SK-N-MC (cell line): ENCODE measurements around the gene RSU1.

ENCODE experiments used
- DNase-seq: peaks from one replicate; pipeline ENCODE4 v3.0.0-alpha.2; 2011; ENCODE audit warnings: low read depth, low spot score
- H3K27ac ChIP-seq: fragments of 200-600 bp; sonication (generic); 2 replicates; pipeline ENCODE4 v1.5.1; 2016; ENCODE audit warnings: mixed run types
- H3K36me3 ChIP-seq: fragments of 200-600 bp; sonication (generic); 2 replicates; pipeline ENCODE4 v1.6.1; 2017; ENCODE audit warnings: antibody characterized with exemption, low read length, mixed read lengths; ENCODE audit not compliant: insufficient read depth
- H3K4me3 ChIP-seq: fragments of 200-600 bp; sonication (generic); 2 replicates; pipeline ENCODE4 v1.5.1; 2016
- H3K9ac ChIP-seq: fragments of 200-600 bp; sonication (generic); 2 replicates; pipeline ENCODE4 v1.8.0; 2017; ENCODE audit warnings: mixed run types, mixed read lengths; ENCODE audit not compliant: insufficient read length
- H3K9me3 ChIP-seq: fragments of 200-600 bp; sonication (generic); 2 replicates; pipeline ENCODE4 v1.6.1; 2017; ENCODE audit warnings: low read depth, mild to moderate bottlenecking, antibody characterized with exemption, low read length, moderate library complexity, mixed read lengths
- EZH2 ChIP-seq: fragments of 200-600 bp; sonication (generic); IDR thresholded peaks from one replicate; pipeline ENCODE4 v1.6.1; 2017; ENCODE audit warnings: antibody characterized with exemption
- FOXP2 ChIP-seq: optimal IDR thresholded peaks from 2 replicates; pipeline ENCODE3; 2011; ENCODE audit warnings: mild to moderate bottlenecking, moderate library complexity; ENCODE audit not compliant: insufficient read depth; ENCODE audit errors: extremely low read length, control extremely low read depth
- POLR2AphosphoS5 ChIP-seq: IDR thresholded peaks from 2 replicates; pipeline ENCODE4 v1.6.1; 2012; ENCODE audit warnings: mild to moderate bottlenecking, low read depth, low read length, borderline replicate concordance

The RSU1 gene

GRCh38 chr10:16698461-16698860 is 118.8 kb downstream of the RSU1 start:
- Histone ChIP-seq H3K9me3 (no peaks in the 10 kb centered on the region), H3K27ac (no peak overlapping the region), H3K4me3 (no peak overlapping the region), H3K36me3 (no peaks in the 10 kb centered on the region), H3K9ac (no peak overlapping the region)
- DNase-seq, result no peak
- TF ChIP-seq FOXP2 (no peak), EZH2 (no peak), POLR2AphosphoS5 (no peak)

DNA sequence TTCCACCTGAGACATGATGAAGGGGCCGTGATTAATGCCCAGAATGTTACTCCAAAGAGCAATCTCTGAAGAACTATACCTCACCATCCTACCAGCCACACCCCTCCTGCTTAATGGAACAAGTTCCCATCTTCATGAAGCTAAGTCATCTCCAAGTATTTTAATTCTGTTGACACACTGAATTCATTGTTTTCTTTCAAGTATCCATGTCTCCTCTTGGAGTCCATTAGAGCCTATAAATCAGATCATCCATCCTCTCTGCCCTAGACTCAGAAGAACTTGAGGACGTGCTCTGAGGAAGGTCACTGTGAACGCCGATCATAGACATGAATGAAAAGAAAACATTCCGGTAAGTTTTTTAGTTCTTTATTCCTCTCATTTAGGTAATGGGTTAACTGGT is 126.8 kb downstream of the RSU1 start:
- Histone ChIP-seq H3K9ac (no peak overlapping the region), H3K27ac (no peak overlapping the region), H3K4me3 (no peak overlapping the region), H3K9me3 (no peaks in the 10 kb centered on the region), H3K36me3 (no peaks in the 10 kb centered on the region)
- DNase-seq, result no peak
- TF ChIP-seq FOXP2 (no peak), EZH2 (no peak), POLR2AphosphoS5 (no peak)

GRCh38 chr10:16689696-16690095 is 127.5 kb downstream of the RSU1 start:
- no peak for DNase-seq
- Histone ChIP-seq H3K9ac (no peak overlapping the region), H3K4me3 (no peak overlapping the region), H3K36me3 (no peaks in the 10 kb centered on the region), H3K9me3 (no peaks in the 10 kb centered on the region), H3K27ac (no peak overlapping the region)
- no peak for TF ChIP-seq POLR2AphosphoS5

GRCh38 chr10:16689227-16689626 is 128.0 kb downstream of the RSU1 start:
- no peak for DNase-seq
- no peaks in the 10 kb centered on the region for H3K36me3 ChIP-seq
- TF ChIP-seq EZH2 (no peak), POLR2AphosphoS5 (no peak), FOXP2 (no peak)
- no peak overlapping the region for H3K27ac ChIP-seq
- no peak overlapping the region for H3K9ac ChIP-seq
- H3K4me3 ChIP-seq, result no peak overlapping the region
- no peaks in the 10 kb centered on the region for H3K9me3 ChIP-seq

DNA sequence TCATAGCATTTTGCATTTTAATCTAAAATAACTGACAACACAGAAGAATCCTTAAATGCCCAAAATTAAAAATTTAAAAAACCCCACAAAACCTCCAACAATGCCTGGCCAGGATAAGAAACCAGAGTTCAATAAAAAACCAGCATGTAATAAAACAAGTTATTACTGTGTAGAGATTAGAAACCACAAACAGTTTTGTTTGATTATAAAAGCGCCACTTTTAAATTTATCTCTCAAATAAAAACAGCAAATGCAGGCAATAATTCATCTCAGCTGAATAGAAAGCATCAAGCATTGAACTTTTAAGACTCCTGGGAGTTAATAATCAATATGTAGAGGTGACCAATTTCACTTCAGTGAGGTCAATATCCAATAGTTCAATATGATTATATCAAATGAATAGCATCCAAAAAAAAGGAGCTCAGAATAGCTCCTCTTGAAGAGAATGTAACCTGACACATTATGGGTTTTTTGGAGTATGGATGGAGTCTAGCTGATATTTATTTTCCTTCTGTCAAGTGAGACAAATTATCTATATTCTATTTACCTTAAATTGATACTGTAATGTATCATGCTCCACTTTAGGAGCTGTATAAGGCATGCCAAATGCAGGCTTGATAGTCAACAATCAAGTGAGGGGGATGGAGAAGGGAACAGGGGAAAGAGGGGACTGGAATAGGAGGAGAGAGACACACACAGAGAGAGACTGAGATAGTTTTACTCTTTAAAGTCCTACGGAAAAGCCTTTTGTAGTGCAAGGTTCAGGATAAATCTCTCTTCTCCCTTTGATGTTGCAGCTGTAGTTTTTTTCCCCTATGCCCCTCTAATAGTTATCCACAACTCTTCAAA is 130.9 kb downstream of the RSU1 start:
- Histone ChIP-seq H3K9me3 (no peaks in the 10 kb centered on the region), H3K27ac (no peak overlapping the region), H3K9ac (no peak overlapping the region), H3K4me3 (no peak overlapping the region), H3K36me3 (no peaks in the 10 kb centered on the region)
- no peak for DNase-seq
- TF ChIP-seq FOXP2 (no peak), EZH2 (no peak), POLR2AphosphoS5 (no peak)

DNA sequence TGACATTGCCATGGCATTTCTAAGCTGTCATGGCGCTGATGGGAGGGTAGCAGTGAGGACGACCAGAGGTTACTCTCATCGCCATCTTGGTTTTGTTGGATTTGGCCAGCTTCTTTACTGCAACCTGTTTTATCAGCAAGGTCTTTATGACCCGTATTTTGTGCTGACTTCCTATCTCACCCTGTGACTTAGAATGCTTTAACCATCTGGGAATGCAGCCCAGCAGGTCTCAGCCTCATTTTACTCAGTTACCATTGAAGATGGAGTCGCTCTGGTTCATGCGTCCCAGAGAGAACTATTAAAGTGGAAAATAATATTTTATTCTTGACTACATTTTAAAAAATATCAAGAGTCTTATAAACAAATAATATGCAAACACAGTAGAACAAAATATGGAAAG is 131.7 kb downstream of the RSU1 start:
- Histone ChIP-seq H3K4me3 (no peak overlapping the region), H3K27ac (no peak overlapping the region), H3K9ac (no peak overlapping the region), H3K36me3 (no peaks in the 10 kb centered on the region), H3K9me3 (no peaks in the 10 kb centered on the region)
- DNase-seq, result no peak
- no peak for TF ChIP-seq POLR2AphosphoS5
- TF ChIP-seq EZH2, result no peak
- TF ChIP-seq FOXP2, result no peak

DNA sequence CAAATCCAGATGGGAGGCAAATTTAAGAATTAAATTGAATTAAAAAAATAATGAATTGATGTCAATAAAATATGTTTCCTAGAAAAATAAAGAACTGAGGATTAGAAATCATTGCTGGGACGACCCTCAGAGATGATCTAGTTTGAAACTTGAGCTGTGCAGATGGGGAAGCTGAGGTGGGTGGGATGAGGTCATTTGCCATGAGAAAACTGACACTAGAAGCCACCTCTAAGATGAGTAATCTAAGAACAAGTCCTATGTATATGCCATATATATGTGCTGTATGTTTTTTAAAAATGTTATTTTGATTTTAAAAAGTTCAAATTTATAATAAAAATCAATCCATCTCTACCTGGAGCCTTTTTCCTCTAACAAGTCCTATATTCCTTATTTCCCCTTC is 135.7 kb downstream of the RSU1 start:
- Histone ChIP-seq H3K36me3 (no peaks in the 10 kb centered on the region), H3K4me3 (no peak overlapping the region), H3K9me3 (no peaks in the 10 kb centered on the region), H3K9ac (no peak overlapping the region), H3K27ac (no peak overlapping the region)
- TF ChIP-seq FOXP2, result no peak
- no peak for TF ChIP-seq POLR2AphosphoS5
- no peak for TF ChIP-seq EZH2
- DNase-seq, result no peak

DNA sequence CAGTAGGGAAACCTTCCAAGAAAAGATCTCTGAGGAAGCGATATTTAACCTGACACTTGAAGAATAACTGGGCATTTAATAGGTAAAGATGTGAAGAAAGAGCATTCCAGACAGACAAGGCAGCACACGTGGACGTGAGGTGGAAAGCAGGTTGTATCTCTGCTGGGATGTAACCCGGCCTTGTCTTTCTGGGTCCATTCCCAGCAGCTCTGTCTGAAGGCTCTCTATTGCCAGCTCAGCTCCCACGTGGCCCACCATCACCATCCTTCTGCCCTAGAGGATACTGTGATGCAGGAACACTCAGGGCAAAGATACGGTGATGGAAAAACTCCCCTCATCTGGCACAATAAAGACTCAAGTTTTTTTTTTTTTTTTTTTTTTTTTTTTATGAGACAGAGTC is 137.7 kb downstream of the RSU1 start:
- Histone ChIP-seq H3K9ac (no peak overlapping the region), H3K27ac (no peak overlapping the region), H3K36me3 (no peaks in the 10 kb centered on the region), H3K9me3 (no peaks in the 10 kb centered on the region), H3K4me3 (no peak overlapping the region)
- no peak for DNase-seq
- TF ChIP-seq FOXP2 (no peak), POLR2AphosphoS5 (no peak), EZH2 (no peak)

GRCh38 chr10:16675334-16675733 is 141.9 kb downstream of the RSU1 start:
- Histone ChIP-seq H3K9ac (no peak overlapping the region), H3K9me3 (no peaks in the 10 kb centered on the region), H3K27ac (no peak overlapping the region), H3K36me3 (no peaks in the 10 kb centered on the region), H3K4me3 (no peak overlapping the region)
- DNase-seq, result no peak
- TF ChIP-seq FOXP2 (no peak), POLR2AphosphoS5 (no peak), EZH2 (no peak)
